ENCODE data around the gene CADM2. TPM values are rescaled to one million over a fixed set of nuclear protein-coding genes. Genes with fewer than 3 reads are reported as not detected.

CADM2 gene
- total RNA-seq, 1 experiment from 2014 or later, result 10.9 TPM

- Mint-ChIP-seq H3K36me3 (ENCODE audit: insufficient read depth in 1 of 3, low read depth in 3 of 3) (peaks cover 0 to 1% (median 0%) of the 10 kb centered on the region in 3 experiments; a peak in 1 of 7 replicates), H3K4me3 (no peak overlapping the region), H3K27me3 (ENCODE audit: low read depth) (no peaks in the 10 kb centered on the region), H3K27ac (no peak overlapping the region), H3K9me3 (peaks cover under 1 to 2% of the 10 kb centered on the region in 2 experiments; a peak in 3 of 5 replicates), H3K4me1 (0 out of 4 replicates have a peak, but pooled peaks cover 0 to 3% of the 10 kb centered on the region in 2 experiments)
- WGBS (ENCODE audit: extremely low coverage, insufficient read length, low lambda C conversion rate), result no CpG with 5 or more reads among the region's 1 CpG
- H3K9ac ChIP-seq (ENCODE audit: extremely low read depth, insufficient read length, low read length), result no peak overlapping the region
- H3K23me2 ChIP-seq (ENCODE audit: insufficient read length, low read depth, low read length, poor library complexity, severe bottlenecking), result no peaks in the 10 kb centered on the region
- H4K20me1 ChIP-seq (ENCODE audit: control insufficient read depth, insufficient read depth, insufficient read length), result no peaks in the 10 kb centered on the region
- H3K79me2 ChIP-seq (ENCODE audit: insufficient read depth, low read length), result no peaks in the 10 kb centered on the region
- H2AK5ac ChIP-seq (ENCODE audit: insufficient read length, low read length), result no peak overlapping the region
- no peak overlapping the region for H4K5ac ChIP-seq (ENCODE audit: insufficient read length, low read depth, low read length)
- no peaks in the 10 kb centered on the region for H3K9me3 ChIP-seq (ENCODE audit: control insufficient read depth, low read depth, low read length)
- no peak overlapping the region for H2BK12ac ChIP-seq (ENCODE audit: insufficient read length, low read depth, low read length)
- no peak overlapping the region for H3K23ac ChIP-seq (ENCODE audit: insufficient read length, low read depth, low read length)
- no peaks in the 10 kb centered on the region for H3K4me1 ChIP-seq (ENCODE audit: insufficient read depth, low read length)
- H2BK5ac ChIP-seq (ENCODE audit: insufficient read length, low read length), result no peak overlapping the region
- H3K56ac ChIP-seq (ENCODE audit: insufficient read length, low read depth, low read length), result no peak overlapping the region
- H2BK20ac ChIP-seq (ENCODE audit: low read depth, low read length, poor library complexity, severe bottlenecking), result no peak overlapping the region
- no peak overlapping the region for H2AFZ ChIP-seq (ENCODE audit: low read length)
- H4K91ac ChIP-seq (ENCODE audit: insufficient read length, low read depth, low read length), result no peak overlapping the region
- no peak overlapping the region for H4K8ac ChIP-seq (replicated peaks; ENCODE audit: insufficient read length, low read depth, low read length)
- H3T11ph ChIP-seq (ENCODE audit: low read length), result no peak overlapping the region
- no peaks in the 10 kb centered on the region for H3K27me3 ChIP-seq (ENCODE audit: insufficient read depth, low read length)
- no peak overlapping the region for H3K14ac ChIP-seq (ENCODE audit: insufficient read depth, low read length)
- no peak overlapping the region for H3K27ac ChIP-seq (ENCODE audit: insufficient read length, low read depth, low read length)
- no peak for TF ChIP-seq CTCF (conservative IDR thresholded peaks at IDR 0.05)
- no peak overlapping the region for H3K4ac ChIP-seq (ENCODE audit: low read depth, low read length)
- no peak overlapping the region for H2BK120ac ChIP-seq (ENCODE audit: low read depth, low read length, poor library complexity, severe bottlenecking)
- no peak overlapping the region for H2BK15ac ChIP-seq (ENCODE audit: low read depth, low read length)
- no peak for DNase-seq
- H3K4me2 ChIP-seq (ENCODE audit: insufficient read depth, insufficient read length, low read length), result no peak overlapping the region
- H3K18ac ChIP-seq (ENCODE audit: insufficient read length, low read depth, low read length), result no peak overlapping the region
- H3K79me1 ChIP-seq (ENCODE audit: insufficient read depth, low read depth, low read length, poor library complexity, severe bottlenecking), result no peaks in the 10 kb centered on the region
Observed at GRCh38 chr3:84946240-84946639, 12.5 kb upstream of the CADM2 start.

All from H9 (cell line).